DMS153 treated with DMSO at 0.1 percent for 48 hours (cell line): ENCODE measurements around the gene GBP2.

Experiments
- DNase-seq: peaks from one replicate; lab custom pipeline; 2025; ENCODE audit not compliant: unreplicated experiment; lab: John Stamatoyannopoulos, UW

Gene GBP2

GRCh38 chr1:89068291-89068690, 57.6 kb downstream of the GBP2 start:
- no peak for DNase-seq

- DNase-seq, result no peak
Observed at GRCh38 chr1:89065079-89065868, 60.6 kb downstream of the GBP2 start, which contains the start of gene GBP1. GBP1 (minus strand) TSS chr1:89065208; CDS start chr1:89063234, 1,974 bp downstream.

GRCh38 chr1:89064632-89065031, 61.3 kb downstream of the GBP2 start:
- DNase-seq, result no peak

GRCh38 chr1:89063094-89063493, 62.8 kb downstream of the GBP2 start:
- DNase-seq, result no peak

- DNase-seq, result no peak
Observed at GRCh38 chr1:89060091-89060490, 65.8 kb downstream of the GBP2 start.
